ENCODE data around the gene HOXD13.
A peak's percentile ranks its signal among the peaks of the same experiment; 100 is the strongest.

DNA sequence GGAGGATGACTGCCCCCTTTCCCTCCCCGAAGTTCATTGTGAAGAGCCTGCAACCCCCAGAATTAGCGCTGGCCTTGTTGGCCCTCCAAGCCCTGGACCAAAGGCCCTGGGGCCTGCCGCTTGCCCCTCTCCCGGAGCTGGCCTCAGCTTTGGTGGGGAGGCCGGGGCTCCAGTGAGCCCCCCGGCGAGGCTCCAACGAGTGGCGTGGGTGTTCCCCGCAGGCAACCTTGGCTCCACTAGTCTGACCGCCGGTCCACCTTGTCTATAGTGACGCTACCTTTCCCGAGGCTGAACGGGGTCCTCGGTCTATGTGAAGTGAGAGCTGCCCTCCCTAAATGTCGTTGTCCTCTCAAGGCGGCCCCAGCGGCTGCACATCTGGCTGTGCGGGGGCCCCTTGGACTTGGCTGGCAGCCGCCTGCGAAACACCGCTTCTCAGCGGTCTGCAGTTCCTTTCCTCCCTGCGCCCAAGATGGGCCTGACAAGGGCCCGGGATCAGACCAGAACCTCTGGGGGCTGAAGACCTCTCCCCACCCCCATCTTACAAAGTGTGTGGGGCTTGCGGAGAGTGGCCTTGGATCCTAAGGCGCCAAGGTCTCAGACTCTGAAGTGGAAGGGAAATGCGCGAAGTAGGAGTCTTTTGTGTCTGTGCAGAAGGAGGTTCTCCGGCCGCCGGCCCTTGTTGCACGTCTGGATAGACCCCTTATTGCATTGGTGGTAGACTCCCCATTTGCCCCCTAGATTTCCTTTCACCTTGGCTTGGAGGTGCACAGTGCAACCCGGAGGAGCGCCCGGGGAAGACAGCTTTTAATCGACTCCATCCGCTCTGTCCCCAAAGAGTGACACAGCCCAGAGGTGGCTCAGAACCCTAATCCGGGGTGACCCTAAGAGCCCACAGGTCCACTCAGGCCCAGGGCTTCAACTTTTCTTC, 20.1 kb downstream of the HOXD13 start:
- no peak for TF ChIP-seq MYC (IDR thresholded peaks at IDR 0.05; ENCODE audit: low read depth, low read length)
- TF ChIP-seq, protein P1, sequence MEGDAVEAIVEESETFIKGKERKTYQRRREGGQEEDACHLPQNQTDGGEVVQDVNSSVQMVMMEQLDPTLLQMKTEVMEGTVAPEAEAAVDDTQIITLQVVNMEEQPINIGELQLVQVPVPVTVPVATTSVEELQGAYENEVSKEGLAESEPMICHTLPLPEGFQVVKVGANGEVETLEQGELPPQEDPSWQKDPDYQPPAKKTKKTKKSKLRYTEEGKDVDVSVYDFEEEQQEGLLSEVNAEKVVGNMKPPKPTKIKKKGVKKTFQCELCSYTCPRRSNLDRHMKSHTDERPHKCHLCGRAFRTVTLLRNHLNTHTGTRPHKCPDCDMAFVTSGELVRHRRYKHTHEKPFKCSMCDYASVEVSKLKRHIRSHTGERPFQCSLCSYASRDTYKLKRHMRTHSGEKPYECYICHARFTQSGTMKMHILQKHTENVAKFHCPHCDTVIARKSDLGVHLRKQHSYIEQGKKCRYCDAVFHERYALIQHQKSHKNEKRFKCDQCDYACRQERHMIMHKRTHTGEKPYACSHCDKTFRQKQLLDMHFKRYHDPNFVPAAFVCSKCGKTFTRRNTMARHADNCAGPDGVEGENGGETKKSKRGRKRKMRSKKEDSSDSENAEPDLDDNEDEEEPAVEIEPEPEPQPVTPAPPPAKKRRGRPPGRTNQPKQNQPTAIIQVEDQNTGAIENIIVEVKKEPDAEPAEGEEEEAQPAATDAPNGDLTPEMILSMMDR (IDR thresholded peaks at IDR 0.05; ENCODE audit: extremely low read depth in 1 of 2, insufficient read depth in 1 of 2, low read depth in 1 of 2, low read length in 2 of 2) = no peak
- TF ChIP-seq, protein P2, sequence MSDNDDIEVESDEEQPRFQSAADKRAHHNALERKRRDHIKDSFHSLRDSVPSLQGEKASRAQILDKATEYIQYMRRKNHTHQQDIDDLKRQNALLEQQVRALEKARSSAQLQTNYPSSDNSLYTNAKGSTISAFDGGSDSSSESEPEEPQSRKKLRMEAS (IDR thresholded peaks at IDR 0.05; ENCODE audit: insufficient read depth, insufficient read length) = no peak
- TF ChIP-seq POLR2A (IDR thresholded peaks at IDR 0.05; ENCODE audit: low read depth, low read length) = no peak
- TF ChIP-seq POLR2AphosphoS5 (IDR thresholded peaks at IDR 0.05; ENCODE audit: insufficient read depth, low read depth, low read length) = no peak
- TF ChIP-seq EZH2 (IDR thresholded peaks at IDR 0.05; ENCODE audit: borderline replicate concordance, low read depth, low read length, severe bottlenecking) = peak; percentile 98
